A673 (cell line): ENCODE results near the gene CSNK1D.

ENCODE experiments used
- CTCF ChIP-seq: fragments of 300-800, 200-600 bp; sonication (generic); conservative IDR thresholded peaks from 2 replicates; pipeline ENCODE4 v1.5.1; 2017; ENCODE audit warnings: low read depth, mild to moderate bottlenecking, antibody characterized with exemption, low read length, moderate library complexity, mixed read lengths
- EZH2 ChIP-seq: fragments of 200-600 bp; sonication (generic); IDR thresholded peaks from 2 replicates; pipeline ENCODE4 v1.6.1; 2017; ENCODE audit warnings: borderline replicate concordance, low read depth, mild to moderate bottlenecking, mixed read lengths, antibody characterized with exemption, low read length; ENCODE audit not compliant: poor library complexity, severe bottlenecking

GRCh38 chr17:82232876-82233785 lies 40.4 kb downstream of the CSNK1D start:
- no peak for TF ChIP-seq EZH2
- TF ChIP-seq CTCF = no peak
